Activated T-helper 1 cell treated with anti-CD3 and anti-CD28 coated beads, Interleukin-12 subunit alpha, Interleukin-12 subunit beta, Interleukin-2, Interleukin-4 antibody, amounts not matched to agents 30 ng/mL and 10 ng/mL and 1 ng/mL, durations not matched to agents 14 hours and 24 hours and 36 hours (primary cell): ENCODE results near the gene NCR1. TPM values are rescaled to one million over a fixed set of nuclear protein-coding genes. Genes with fewer than 3 reads are reported as not detected.
"Not testable (repeated sequence)": the region's sequence is repeated elsewhere in the genome, so short reads cannot be mapped to it uniquely, and the experiment has no call there.

Experiments used
- DNase-seq: peaks from one replicate; pipeline ENCODE4 v3.0.0; 2021; ENCODE audit warnings: low spot score
- H3K27ac Mint-ChIP-seq: one replicate; pipeline ENCODE4 v1.8.0; 2021; ENCODE audit warnings: mild to moderate bottlenecking, mixed read lengths
- H3K27me3 Mint-ChIP-seq: one replicate; pipeline ENCODE4 v1.8.0; 2022; ENCODE audit warnings: mild to moderate bottlenecking, moderate library complexity, mixed read lengths; ENCODE audit not compliant: insufficient read depth
- H3K36me3 Mint-ChIP-seq: one replicate; pipeline ENCODE4 v1.8.0; 2021; ENCODE audit warnings: low read depth, mixed read lengths
- H3K4me1 Mint-ChIP-seq: one replicate; pipeline ENCODE4 v1.8.0; 2021; ENCODE audit warnings: low read depth, mixed read lengths
- H3K4me3 Mint-ChIP-seq: one replicate; pipeline ENCODE4 v1.8.0; 2021; ENCODE audit warnings: mild to moderate bottlenecking, moderate library complexity, mixed read lengths
- H3K9me3 Mint-ChIP-seq: one replicate; pipeline ENCODE4 v1.8.0; 2021; ENCODE audit warnings: mixed read lengths
- intact Hi-C: fragments of 100-400 bp; cut with micrococcal nuclease; formaldehyde crosslinking; loops from one replicate; pipeline ENCODE4 v1.15.1; 2024
- total RNA-seq: library from RNA; stranded (reverse); gene quantifications from 2 replicates; pipeline ENCODE4 v1.2.3, GENCODE V29; 2022

Gene NCR1
- total RNA-seq, 1 donor from 2014 or later = not detected

DNA sequence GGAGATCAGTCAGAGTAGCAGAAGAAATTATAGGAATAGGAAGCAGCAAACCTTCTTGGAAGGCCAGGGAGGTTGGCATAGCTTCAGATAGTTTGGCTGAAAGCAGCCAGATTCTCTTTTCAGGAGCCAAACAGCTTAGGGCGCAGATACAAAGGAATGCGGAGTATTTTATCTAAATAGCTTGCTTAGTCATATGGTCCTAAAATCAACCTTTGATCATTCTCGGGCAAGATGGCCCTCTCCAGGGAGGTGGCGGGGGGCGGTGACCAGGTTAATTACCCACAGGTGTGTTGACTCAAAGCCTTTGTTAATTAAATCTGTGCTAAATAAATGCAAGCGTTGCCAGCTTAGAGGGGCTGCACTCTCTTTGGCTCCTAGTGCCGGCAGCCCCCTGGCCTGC is 12.5 kb upstream of the NCR1 start:
- H3K27me3 Mint-ChIP-seq = no peaks in the 10 kb centered on the region
- DNase-seq = no peak
- no peak overlapping the region for H3K4me3 Mint-ChIP-seq
- no peaks in the 10 kb centered on the region for H3K36me3 Mint-ChIP-seq
- no peaks in the 10 kb centered on the region for H3K9me3 Mint-ChIP-seq
- no peak overlapping the region for H3K27ac Mint-ChIP-seq
- intact Hi-C loops = no loop called here
- H3K4me1 Mint-ChIP-seq = no peaks in the 10 kb centered on the region

DNA sequence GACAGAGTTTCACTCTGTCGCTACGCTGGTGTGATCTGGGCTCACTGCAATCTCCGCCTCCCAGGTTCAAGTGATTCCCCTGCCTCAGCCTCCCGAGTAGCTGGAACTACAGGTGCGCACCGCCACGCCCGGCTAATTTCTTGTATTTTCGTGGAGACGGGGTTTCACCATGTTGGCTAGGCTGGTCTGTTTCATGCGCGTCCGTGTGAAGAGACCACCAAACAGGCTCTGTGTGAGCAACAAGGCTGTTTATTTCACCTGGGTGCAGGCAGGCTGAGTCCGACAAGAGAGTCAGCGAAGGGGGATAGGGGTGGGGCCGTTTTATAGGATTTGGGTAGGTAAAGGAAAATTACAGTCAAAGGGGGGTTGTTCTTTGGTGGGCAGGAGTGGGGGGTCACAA is 11.8 kb upstream of the NCR1 start:
- H3K36me3 Mint-ChIP-seq, H3K4me3 Mint-ChIP-seq, intact Hi-C loops, H3K4me1 Mint-ChIP-seq, H3K27me3 Mint-ChIP-seq, H3K9me3 Mint-ChIP-seq, DNase-seq, H3K27ac Mint-ChIP-seq: not testable (repeated sequence)

DNA sequence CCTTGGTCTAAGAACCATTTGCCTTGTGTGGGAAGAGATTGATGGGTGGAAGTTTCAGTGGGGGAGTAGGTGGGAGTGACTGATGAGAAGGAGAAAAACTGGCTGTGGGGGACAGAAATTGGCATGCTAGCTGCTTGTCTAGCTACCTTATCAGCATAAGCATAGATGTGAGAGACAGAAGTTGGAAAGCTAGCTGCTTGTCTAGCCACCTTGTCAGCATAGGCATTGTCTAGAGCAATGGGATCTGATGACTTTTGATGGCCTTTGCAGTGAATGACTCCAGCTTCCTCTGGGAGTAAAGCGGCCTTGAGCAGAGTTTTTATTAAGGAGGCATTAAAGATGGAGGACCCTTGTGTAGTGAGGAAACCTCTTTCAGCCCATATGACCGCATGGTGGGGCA is 9.9 kb upstream of the NCR1 start:
- Mint-ChIP-seq H3K4me1 (no peaks in the 10 kb centered on the region), H3K9me3 (no peaks in the 10 kb centered on the region)

DNA sequence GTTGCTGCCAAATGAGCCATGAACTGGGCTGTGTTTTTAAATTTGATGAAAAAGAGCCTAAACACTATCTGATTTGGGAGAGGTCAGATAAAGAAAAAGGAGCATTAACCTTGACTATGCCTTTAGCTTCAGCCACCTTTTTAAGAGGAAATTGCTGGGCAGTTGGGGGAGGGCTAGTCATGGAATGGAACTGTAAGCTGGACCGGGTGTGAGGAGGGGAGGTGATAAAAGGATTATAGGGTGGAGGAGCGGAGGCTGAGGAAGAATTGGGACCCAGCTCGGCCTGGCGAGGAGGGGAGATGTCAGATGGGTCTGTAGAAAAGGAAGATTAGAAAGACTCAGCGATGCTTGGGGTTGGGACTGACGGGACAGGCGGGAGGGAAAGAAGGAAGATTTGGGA is 7.3 kb upstream of the NCR1 start:
- H3K27ac Mint-ChIP-seq, intact Hi-C loops, H3K4me1 Mint-ChIP-seq, H3K4me3 Mint-ChIP-seq, DNase-seq, H3K27me3 Mint-ChIP-seq, H3K36me3 Mint-ChIP-seq, H3K9me3 Mint-ChIP-seq: not testable (repeated sequence)

More for the DNA sequence above, 9.9 kb upstream of the NCR1 start:
- intact Hi-C loops = no loop called here
- Mint-ChIP-seq H3K4me3 (no peak overlapping the region), H3K36me3 (no peaks in the 10 kb centered on the region), H3K27me3 (no peaks in the 10 kb centered on the region), H3K27ac (no peak overlapping the region)
- no peak for DNase-seq

DNA sequence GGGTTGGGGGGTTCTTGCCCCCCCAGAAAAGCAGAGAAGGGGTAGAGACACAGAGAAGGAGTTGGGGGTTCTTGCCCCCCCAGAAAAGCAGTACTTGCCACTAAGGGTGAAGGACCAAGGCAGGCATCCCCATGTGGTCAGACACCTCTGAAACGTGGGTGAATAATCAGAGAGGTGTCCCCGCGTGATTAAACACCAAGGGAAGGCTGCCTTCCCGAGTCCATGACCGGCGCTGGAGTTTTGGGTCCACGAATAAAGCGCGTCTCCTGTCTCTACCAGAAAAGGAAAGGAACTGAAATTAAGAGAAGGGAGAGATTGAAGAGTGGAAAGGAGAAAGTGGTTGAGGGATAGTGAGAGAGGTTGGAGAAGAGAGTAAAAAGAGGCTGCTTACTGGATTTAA is 6.3 kb upstream of the NCR1 start:
- DNase-seq, H3K27ac Mint-ChIP-seq, H3K36me3 Mint-ChIP-seq, H3K4me3 Mint-ChIP-seq, H3K9me3 Mint-ChIP-seq, H3K4me1 Mint-ChIP-seq, intact Hi-C loops, H3K27me3 Mint-ChIP-seq: not testable (repeated sequence)

DNA sequence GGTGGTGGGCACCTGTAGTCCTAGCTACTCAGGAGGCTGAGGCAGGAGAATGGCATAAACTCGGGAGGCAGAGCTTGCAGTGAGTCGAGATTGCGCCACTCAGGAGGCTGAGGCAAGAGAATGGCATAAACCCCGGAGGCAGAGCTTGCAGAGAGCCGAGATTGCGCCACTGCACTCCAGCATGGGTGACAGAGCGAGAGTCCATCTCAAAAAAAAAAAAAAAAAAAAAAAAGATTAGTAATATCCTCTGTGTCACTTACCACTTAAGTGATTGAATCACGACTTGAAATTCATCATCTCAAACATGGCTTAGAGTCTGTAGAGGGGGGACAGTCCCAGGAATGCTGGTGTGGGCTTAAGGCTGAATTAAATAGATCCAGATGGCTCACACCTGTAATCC is 4.8 kb upstream of the NCR1 start:
- H3K36me3 Mint-ChIP-seq, H3K4me3 Mint-ChIP-seq, H3K27me3 Mint-ChIP-seq, DNase-seq, H3K4me1 Mint-ChIP-seq, H3K27ac Mint-ChIP-seq, H3K9me3 Mint-ChIP-seq, intact Hi-C loops: not testable (repeated sequence)

DNA sequence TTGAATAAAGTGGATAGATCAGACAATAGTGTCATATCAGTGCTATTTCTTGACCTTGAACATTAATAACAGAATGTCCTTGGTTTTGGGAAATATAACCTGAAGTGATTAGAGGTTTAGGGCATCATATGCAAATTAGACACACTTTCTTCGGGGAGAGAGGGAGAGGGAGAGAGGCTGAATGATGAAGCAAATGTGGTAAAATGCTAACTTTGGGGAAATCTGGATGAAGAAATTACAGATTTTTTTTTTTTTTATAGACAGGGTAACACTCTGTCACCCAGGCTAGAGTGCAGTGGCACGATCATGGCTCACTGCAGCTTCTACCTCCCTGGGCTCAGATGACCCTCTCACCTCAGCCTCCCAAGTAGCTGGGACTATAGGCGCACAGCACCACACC is 3.9 kb upstream of the NCR1 start:
- Mint-ChIP-seq H3K4me1 (no peaks in the 10 kb centered on the region), H3K4me3 (no peak overlapping the region), H3K27me3 (peaks cover 6% of the 10 kb centered on the region), H3K27ac (no peak overlapping the region), H3K36me3 (no peaks in the 10 kb centered on the region), H3K9me3 (no peaks in the 10 kb centered on the region)
- intact Hi-C loops = no loop called here
- DNase-seq = no peak

DNA sequence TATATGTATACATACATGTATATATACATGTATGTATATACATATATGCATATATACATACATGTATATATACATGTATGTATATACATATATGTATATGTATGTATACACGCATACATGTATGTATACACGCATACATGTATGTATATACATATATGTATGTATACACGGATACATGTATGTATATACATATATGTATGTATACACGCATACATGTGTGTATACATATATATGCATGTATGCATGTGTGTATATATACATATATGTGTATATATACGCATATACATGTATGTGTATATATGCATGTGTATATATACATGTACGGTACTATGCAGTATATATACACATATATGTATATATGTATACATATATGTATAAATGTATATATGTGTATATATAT is 2.6 kb upstream of the NCR1 start:
- Mint-ChIP-seq H3K9me3 (no peaks in the 10 kb centered on the region), H3K27me3 (peaks cover 6% of the 10 kb centered on the region), H3K27ac (no peak overlapping the region), H3K36me3 (no peaks in the 10 kb centered on the region), H3K4me1 (no peaks in the 10 kb centered on the region), H3K4me3 (no peak overlapping the region)
- no peak for DNase-seq
- intact Hi-C loops = no loop called here

DNA sequence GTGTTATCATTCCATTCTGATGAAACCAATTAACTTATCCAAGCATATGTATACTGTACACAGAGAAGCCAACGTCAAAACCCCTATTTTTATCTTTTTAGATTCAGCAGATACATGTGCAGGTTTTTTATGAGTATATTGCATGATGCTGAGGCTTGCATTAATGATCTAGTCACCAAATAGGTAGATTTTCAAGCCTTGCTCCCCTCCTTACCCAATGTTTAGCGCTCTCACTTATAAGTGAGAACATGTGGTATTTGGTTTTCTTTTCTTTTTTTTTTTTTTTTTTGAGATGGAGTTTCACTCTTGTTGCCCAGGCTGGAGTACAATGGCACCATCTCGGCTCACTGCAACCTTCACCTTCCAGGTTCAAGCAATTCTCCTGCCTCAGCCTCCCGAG is 1.7 kb upstream of the NCR1 start:
- H3K27me3 Mint-ChIP-seq, H3K9me3 Mint-ChIP-seq, H3K4me1 Mint-ChIP-seq, DNase-seq, H3K36me3 Mint-ChIP-seq, H3K27ac Mint-ChIP-seq, intact Hi-C loops, H3K4me3 Mint-ChIP-seq: not testable (repeated sequence)

DNA sequence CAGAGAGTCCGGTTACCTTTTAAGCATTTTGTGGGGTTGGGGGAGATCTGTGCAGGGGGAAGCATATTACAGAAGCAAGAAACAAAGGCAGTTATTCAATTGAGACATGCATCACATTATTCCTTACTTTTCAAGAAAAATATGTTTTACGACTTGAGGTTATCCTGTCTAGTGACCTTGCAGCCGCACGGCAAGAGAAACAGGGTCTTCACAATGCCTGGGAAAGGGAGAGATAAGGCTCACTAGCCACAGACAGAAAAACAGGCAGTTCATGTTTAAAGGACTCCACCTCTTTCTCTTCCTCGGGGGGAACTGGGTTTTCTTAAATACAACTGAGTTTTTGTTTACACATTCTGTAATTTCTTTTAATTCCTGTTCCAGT is 536 bp upstream of the NCR1 start:
- no peak for DNase-seq
- H3K4me3 Mint-ChIP-seq = no peak overlapping the region
- H3K36me3 Mint-ChIP-seq = no peaks in the 10 kb centered on the region
- no peak overlapping the region for H3K27ac Mint-ChIP-seq
- H3K27me3 Mint-ChIP-seq = peaks cover 6% of the 10 kb centered on the region
- no peaks in the 10 kb centered on the region for H3K4me1 Mint-ChIP-seq
- no peaks in the 10 kb centered on the region for H3K9me3 Mint-ChIP-seq
- intact Hi-C loops = no loop called here

DNA sequence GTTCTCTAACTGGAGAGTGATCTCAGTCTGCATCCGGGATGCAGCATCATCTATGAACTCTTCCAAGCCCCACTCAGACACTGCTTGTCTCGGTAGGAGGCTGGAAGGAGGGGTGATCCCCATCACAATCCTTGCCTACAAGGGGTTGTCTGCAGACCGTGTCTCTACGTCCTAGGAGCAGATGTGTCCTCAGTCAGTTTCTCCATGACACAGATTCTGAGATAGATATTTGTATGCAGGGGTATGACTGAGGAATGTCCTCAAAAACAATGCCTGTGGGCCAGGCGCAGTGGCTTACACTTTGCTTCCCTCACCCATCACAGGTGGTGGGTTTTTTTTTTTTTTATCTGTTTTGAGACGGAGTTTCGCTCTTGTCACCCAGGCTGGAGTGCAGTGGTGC is 871 bp downstream of the NCR1 start:
- Mint-ChIP-seq H3K9me3 (no peaks in the 10 kb centered on the region), H3K27ac (no peak overlapping the region), H3K4me1 (no peaks in the 10 kb centered on the region), H3K4me3 (no peak overlapping the region), H3K27me3 (peaks cover 6% of the 10 kb centered on the region), H3K36me3 (no peaks in the 10 kb centered on the region)
- DNase-seq = no peak
- intact Hi-C loops = no loop called here

DNA sequence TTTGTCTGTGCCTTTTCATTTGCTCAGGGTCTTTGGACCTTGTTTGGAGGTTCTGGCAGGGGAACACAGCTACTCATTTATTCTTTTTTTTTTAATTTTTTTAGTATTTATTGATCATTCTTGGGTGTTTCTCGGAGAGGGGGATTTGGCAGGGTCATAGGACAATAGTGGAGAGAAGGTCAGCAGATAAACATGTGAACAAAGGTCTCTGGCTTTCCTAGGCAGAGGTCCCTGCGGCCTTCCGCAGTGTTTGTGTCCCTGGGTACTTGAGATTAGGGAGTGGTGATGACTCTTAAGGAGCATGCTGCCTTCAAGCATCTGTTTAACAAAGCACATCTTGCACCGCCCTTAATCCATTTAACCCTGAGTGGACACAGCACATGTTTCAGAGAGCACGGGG is 2.0 kb downstream of the NCR1 start:
- H3K27me3 Mint-ChIP-seq, H3K4me1 Mint-ChIP-seq, DNase-seq, H3K27ac Mint-ChIP-seq, H3K36me3 Mint-ChIP-seq, H3K4me3 Mint-ChIP-seq, H3K9me3 Mint-ChIP-seq, intact Hi-C loops: not testable (repeated sequence)

DNA sequence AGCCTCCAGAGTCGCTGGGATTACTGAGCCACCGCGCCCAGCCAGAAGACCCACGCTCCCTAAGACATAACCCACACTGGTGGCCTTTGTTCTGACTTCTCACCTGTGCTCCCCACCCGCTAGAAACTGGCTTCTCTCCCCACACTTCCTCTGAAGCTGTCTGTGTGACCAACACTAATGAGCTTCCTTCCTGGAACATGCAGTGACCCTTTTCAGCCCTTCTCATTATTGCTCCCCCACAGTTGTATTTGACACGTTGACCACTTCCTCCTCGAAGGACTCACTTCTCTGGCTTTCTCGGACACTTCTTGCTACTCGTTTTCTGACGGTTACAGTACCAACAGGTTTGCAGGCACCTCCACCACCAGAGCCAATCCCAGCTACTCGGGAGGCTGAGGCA is 10.9 kb downstream of the NCR1 start:
- Mint-ChIP-seq H3K36me3 (no peaks in the 10 kb centered on the region), H3K27ac (no peak overlapping the region), H3K27me3 (peaks cover 1% of the 10 kb centered on the region), H3K4me1 (peaks cover 5% of the 10 kb centered on the region), H3K9me3 (no peaks in the 10 kb centered on the region), H3K4me3 (no peak overlapping the region)
- intact Hi-C loops = no loop called here
- no peak for DNase-seq

DNA sequence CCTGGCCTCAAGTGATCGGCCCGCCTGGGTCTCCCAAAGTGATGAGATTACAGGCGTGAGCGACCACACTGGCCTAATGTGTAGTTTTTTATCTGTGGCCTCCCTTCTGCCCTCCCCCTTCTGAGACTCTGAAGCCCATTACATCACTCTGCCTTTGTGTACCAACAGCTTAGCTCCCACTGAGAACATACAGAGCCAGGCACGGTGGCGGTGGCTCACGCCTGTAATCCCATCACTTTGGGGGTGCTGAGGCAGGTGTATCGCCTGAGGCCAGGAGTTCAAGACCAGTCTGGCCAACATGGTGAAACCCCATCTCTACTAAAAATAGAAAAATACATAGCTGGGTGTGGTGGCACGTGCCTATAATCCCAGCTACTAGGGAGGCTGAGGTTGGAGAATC is 12.6 kb downstream of the NCR1 start:
- intact Hi-C loops = loop anchor here (2.0 kb wide), 1 partner anchor 440 kb away; no protein-coding TSS in a partner anchor
- no peak overlapping the region for H3K4me3 Mint-ChIP-seq
- no peaks in the 10 kb centered on the region for H3K9me3 Mint-ChIP-seq
- DNase-seq = no peak
- no peak overlapping the region for H3K27ac Mint-ChIP-seq
- H3K36me3 Mint-ChIP-seq = no peaks in the 10 kb centered on the region
- H3K4me1 Mint-ChIP-seq = peaks cover 5% of the 10 kb centered on the region
- no peaks in the 10 kb centered on the region for H3K27me3 Mint-ChIP-seq
